ENCODE measurements around the gene RPL22L1.

- TF ChIP-seq EZH2 (IDR thresholded peaks at IDR 0.05) (no peak), FOXP2 (optimal IDR thresholded peaks at IDR 0.05; ENCODE audit: control extremely low read depth, extremely low read length, insufficient read depth) (no peak)
Measured at GRCh38 chr3:170909129-170909903, 39.3 kb upstream of the RPL22L1 start.

Measured in SK-N-MC (cell line).